GM19463 (cell line): ENCODE data around the gene PPP3CA.

Experiments used
- ATAC-seq: cut with Tn5 transposase; IDR thresholded peaks from one replicate; pipeline ENCODE4 v1.9.1; 2021; ENCODE audit warnings: mild to moderate bottlenecking, moderate library complexity; ENCODE audit not compliant: unreplicated experiment

PPP3CA gene

GRCh38 chr4:101218894-101219293 is 128.4 kb downstream of the PPP3CA start:
- no peak for ATAC-seq

- no peak for ATAC-seq
Observed at GRCh38 chr4:101218346-101218745, 129.0 kb downstream of the PPP3CA start.

- no peak for ATAC-seq
Observed at GRCh38 chr4:101217353-101218031, 129.8 kb downstream of the PPP3CA start.

GRCh38 chr4:101211146-101211553 is 136.2 kb downstream of the PPP3CA start:
- ATAC-seq, result no peak

GRCh38 chr4:101210331-101210730 is 137.0 kb downstream of the PPP3CA start:
- no peak for ATAC-seq

GRCh38 chr4:101208171-101208570 is 139.2 kb downstream of the PPP3CA start:
- ATAC-seq, result no peak

- ATAC-seq, result peak; percentile 99
Observed at GRCh38 chr4:101205916-101206315, 141.4 kb downstream of the PPP3CA start.

- no peak for ATAC-seq
Observed at GRCh38 chr4:101201421-101201820, 145.9 kb downstream of the PPP3CA start.

- no peak for ATAC-seq
Observed at GRCh38 chr4:101200561-101200960, 146.8 kb downstream of the PPP3CA start.

- no peak for ATAC-seq
Observed at GRCh38 chr4:101199507-101200285, 147.6 kb downstream of the PPP3CA start.

GRCh38 chr4:101198682-101199339 is 148.5 kb downstream of the PPP3CA start:
- ATAC-seq, result no peak

GRCh38 chr4:101197350-101197749 is 150.0 kb downstream of the PPP3CA start:
- no peak for ATAC-seq

GRCh38 chr4:101192244-101192643 is 155.1 kb downstream of the PPP3CA start:
- ATAC-seq, result peak; percentile 86

GRCh38 chr4:101191302-101192098 is 155.8 kb downstream of the PPP3CA start:
- no peak for ATAC-seq

GRCh38 chr4:101190751-101191150 is 156.6 kb downstream of the PPP3CA start:
- no peak for ATAC-seq

GRCh38 chr4:101188906-101189305 is 158.4 kb downstream of the PPP3CA start:
- no peak for ATAC-seq

GRCh38 chr4:101187841-101188240 is 159.5 kb downstream of the PPP3CA start:
- ATAC-seq, result no peak

- ATAC-seq, result no peak
Observed at GRCh38 chr4:101186567-101187184, 160.7 kb downstream of the PPP3CA start.

- ATAC-seq, result no peak
Observed at GRCh38 chr4:101184668-101185067, 162.7 kb downstream of the PPP3CA start.

GRCh38 chr4:101183666-101184373 is 163.5 kb downstream of the PPP3CA start:
- no peak for ATAC-seq
